ENCODE data around the gene ATP2B2.

Gene ATP2B2

GRCh38 chr3:10400749-10401495 lies 104.5 kb downstream of the ATP2B2 start:
- H3K9me3 Mint-ChIP-seq: no peaks in the 10 kb centered on the region
- H3K36me3 Mint-ChIP-seq (ENCODE audit: low read depth): no peaks in the 10 kb centered on the region
- H3K4me1 Mint-ChIP-seq: no peaks in the 10 kb centered on the region
- no peak overlapping the region for H3K27ac Mint-ChIP-seq
- no peak overlapping the region for H3K4me3 Mint-ChIP-seq
- no peak for TF ChIP-seq CTCF (IDR thresholded peaks at IDR 0.05; ENCODE audit: unreplicated experiment in 3 of 3)
- peaks cover 3% of the 10 kb centered on the region for H3K27me3 Mint-ChIP-seq (ENCODE audit: low read depth)

- H3K27me3 Mint-ChIP-seq (ENCODE audit: low read depth): peaks cover 3% of the 10 kb centered on the region
- no peak for TF ChIP-seq CTCF (IDR thresholded peaks at IDR 0.05; ENCODE audit: unreplicated experiment in 3 of 3)
- H3K27ac Mint-ChIP-seq: no peak overlapping the region
- no peaks in the 10 kb centered on the region for H3K36me3 Mint-ChIP-seq (ENCODE audit: low read depth)
- H3K4me3 Mint-ChIP-seq: no peak overlapping the region
- no peaks in the 10 kb centered on the region for H3K9me3 Mint-ChIP-seq
- H3K4me1 Mint-ChIP-seq: no peaks in the 10 kb centered on the region
Observed at GRCh38 chr3:10400050-10400748, 105.2 kb downstream of the ATP2B2 start.

GRCh38 chr3:10399634-10400033 lies 105.8 kb downstream of the ATP2B2 start:
- H3K27me3 Mint-ChIP-seq (ENCODE audit: low read depth): peaks cover 3% of the 10 kb centered on the region
- H3K9me3 Mint-ChIP-seq: no peaks in the 10 kb centered on the region
- no peak for TF ChIP-seq CTCF (IDR thresholded peaks at IDR 0.05; ENCODE audit: unreplicated experiment in 3 of 3)
- no peak overlapping the region for H3K4me3 Mint-ChIP-seq
- H3K36me3 Mint-ChIP-seq (ENCODE audit: low read depth): no peaks in the 10 kb centered on the region
- H3K4me1 Mint-ChIP-seq: no peaks in the 10 kb centered on the region
- no peak overlapping the region for H3K27ac Mint-ChIP-seq

- Mint-ChIP-seq H3K4me1 (no peaks in the 10 kb centered on the region), H3K4me3 (no peak overlapping the region), H3K9me3 (no peaks in the 10 kb centered on the region), H3K27ac (no peak overlapping the region), H3K36me3 (ENCODE audit: low read depth) (no peaks in the 10 kb centered on the region), H3K27me3 (ENCODE audit: low read depth) (peaks cover 3% of the 10 kb centered on the region)
- TF ChIP-seq CTCF (IDR thresholded peaks at IDR 0.05; ENCODE audit: unreplicated experiment in 3 of 3): no peak
Observed at GRCh38 chr3:10398341-10398740, 107.0 kb downstream of the ATP2B2 start.

GRCh38 chr3:10397879-10398278 lies 107.5 kb downstream of the ATP2B2 start:
- H3K4me1 Mint-ChIP-seq: no peaks in the 10 kb centered on the region
- no peaks in the 10 kb centered on the region for H3K36me3 Mint-ChIP-seq (ENCODE audit: low read depth)
- H3K27me3 Mint-ChIP-seq (ENCODE audit: low read depth): no peaks in the 10 kb centered on the region
- TF ChIP-seq CTCF (IDR thresholded peaks at IDR 0.05; ENCODE audit: unreplicated experiment in 3 of 3): no peak
- H3K9me3 Mint-ChIP-seq: no peaks in the 10 kb centered on the region
- H3K27ac Mint-ChIP-seq: no peak overlapping the region
- H3K4me3 Mint-ChIP-seq: no peak overlapping the region

All from nephron (organoid).